HG03354 (cell line): Measurements from ENCODE around the gene PTPN13.
"Not testable (repeated sequence)": the region's sequence is repeated elsewhere in the genome, so short reads cannot be mapped to it uniquely, and the experiment has no call there.

Experiments
- ATAC-seq: cut with Tn5 transposase; IDR thresholded peaks from one replicate; pipeline ENCODE4 v1.9.1; 2021; ENCODE audit warnings: mild to moderate bottlenecking; ENCODE audit not compliant: unreplicated experiment, poor library complexity, severe bottlenecking

PTPN13 gene

DNA sequence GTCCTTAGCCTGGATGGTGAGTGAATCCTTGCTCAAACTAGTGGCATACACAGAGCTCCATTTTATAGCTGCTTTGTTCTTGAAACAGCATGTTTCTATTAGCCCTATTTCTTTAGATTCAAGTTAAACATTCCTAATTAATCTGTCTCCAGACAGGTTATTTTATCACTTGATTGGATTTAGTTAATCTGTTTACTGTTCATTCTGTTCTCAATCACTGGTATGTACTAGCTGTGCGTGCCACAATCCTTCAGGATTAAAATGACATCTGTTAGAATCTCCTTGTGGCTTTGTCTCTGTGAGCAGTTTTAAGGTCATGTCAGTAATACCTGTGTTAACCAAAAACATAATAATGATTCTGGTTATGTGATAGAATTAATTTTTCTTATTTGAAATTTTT is 36.5 kb downstream of the PTPN13 start:
- ATAC-seq, result no peak

GRCh38 chr4:86631166-86631565 is 37.1 kb downstream of the PTPN13 start:
- ATAC-seq, result no peak

- no peak for ATAC-seq
Measured at GRCh38 chr4:86633854-86634253, 39.7 kb downstream of the PTPN13 start.

GRCh38 chr4:86640469-86640868 is 46.4 kb downstream of the PTPN13 start:
- no peak for ATAC-seq

DNA sequence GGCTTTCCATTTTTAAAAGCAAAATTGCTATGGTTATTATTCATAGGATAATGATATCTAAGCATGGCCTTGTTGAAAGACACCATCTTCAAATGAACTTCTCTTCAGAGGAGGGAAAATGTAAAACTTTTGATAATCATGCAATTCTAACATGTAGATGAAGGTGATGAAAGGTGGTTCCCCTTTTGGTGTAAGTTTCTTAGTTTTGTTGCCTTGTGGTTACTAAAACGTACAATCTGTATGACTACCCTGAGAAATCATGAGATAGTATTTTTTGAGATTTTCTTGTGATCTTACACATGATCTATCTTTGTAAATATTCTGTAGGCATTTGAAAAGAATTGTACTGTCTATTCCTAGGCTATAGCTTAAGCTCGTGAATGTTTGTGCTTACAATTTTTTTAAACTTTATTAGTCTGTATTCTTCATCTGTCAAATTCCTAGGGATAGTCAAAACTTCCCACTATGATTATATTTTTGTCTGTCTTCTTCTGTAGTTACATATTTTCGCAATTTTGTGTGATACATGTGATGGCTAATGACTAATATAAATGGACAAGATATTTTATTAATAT is 47.5 kb downstream of the PTPN13 start:
- ATAC-seq, result no peak

DNA sequence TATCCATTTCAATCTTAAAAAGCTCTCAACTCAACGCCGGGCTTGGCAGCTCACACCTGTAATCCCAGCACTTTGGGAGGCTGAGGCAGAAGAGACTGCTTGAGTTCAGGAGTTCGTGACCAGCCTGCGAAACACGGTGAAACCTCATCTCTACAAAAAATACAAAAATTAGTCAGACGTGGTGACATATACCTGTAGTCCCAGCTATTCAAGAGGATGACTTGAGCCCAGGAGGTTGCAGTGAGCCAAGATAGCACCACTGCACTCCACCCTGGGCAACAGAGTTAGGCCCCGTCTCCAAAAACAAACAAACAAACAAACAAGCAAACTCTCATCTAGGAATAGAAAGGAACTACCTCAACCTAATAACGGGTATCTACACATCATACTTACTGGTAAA is 50.8 kb downstream of the PTPN13 start:
- no peak for ATAC-seq

DNA sequence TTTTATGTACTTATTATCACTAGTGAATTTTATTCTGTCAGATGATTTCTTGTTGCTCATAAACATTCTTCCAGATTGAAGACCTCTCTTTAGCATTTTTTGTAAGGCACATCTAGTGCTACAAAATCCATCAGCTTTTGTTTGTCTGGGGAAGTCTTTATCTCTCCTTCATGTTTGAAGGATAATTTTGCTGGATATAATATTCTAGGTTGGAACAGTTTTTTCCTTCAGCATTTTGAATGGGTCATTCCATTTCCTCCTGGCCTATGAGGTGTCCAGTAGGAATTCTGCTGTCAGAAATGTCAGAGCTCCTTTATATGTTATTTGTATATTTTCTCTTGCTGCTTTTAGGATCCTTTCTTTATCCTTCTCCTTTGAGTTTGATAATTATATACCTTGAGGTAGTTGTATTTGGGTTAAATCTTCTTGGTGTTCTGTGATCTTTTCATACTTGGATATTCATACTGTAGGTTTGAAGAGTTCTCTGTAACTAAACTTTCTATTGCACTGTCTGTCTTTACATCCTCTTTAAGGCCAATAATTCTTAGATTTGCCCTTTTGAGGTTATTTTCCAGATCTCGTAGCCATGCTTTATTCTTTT is 58.3 kb downstream of the PTPN13 start:
- no peak for ATAC-seq

GRCh38 chr4:86653237-86653865 is 59.2 kb downstream of the PTPN13 start:
- ATAC-seq, result no peak

- ATAC-seq, result not testable (repeated sequence)
Measured at GRCh38 chr4:86656781-86657180, 62.7 kb downstream of the PTPN13 start.

DNA sequence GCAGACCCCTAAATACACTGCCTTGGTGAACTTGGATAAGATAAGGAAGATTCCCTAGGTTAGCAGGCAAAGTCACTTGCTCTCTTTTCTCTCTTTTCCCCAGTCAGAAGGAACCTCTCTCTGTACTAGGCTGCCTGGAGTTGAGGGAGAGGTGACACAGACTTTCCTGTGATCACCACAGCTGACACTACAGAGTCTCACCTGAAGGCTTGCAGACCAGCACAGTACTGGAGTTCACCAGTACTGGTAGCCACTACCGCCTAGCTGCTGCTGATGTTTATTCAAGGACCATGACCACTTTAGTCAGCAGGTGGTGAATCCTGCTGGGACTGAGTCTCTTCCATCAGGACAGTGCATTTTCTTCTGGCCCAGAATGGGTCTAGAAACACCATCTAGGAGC is 63.3 kb downstream of the PTPN13 start:
- ATAC-seq, result no peak

GRCh38 chr4:86657910-86658309 is 63.8 kb downstream of the PTPN13 start:
- ATAC-seq, result no peak

DNA sequence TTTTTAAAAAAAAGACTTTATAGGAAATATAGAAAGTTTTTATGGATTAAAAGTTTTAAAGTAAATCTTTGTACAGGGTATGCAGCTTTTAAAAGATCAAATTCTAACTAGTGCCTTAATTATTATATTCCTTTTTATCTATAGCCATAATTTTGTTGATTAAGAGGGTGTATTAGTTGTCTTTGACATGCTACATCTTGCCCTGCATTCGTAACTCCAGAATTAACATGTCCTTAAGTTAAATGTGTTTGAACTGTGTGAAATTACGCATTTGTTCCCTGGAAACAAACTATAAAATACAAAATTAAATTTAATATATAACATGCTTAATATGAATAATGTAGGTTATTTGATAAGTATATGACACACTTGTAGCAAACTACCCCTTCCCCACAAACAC is 66.3 kb downstream of the PTPN13 start:
- no peak for ATAC-seq

GRCh38 chr4:86661006-86661405 is 66.9 kb downstream of the PTPN13 start:
- no peak for ATAC-seq

DNA sequence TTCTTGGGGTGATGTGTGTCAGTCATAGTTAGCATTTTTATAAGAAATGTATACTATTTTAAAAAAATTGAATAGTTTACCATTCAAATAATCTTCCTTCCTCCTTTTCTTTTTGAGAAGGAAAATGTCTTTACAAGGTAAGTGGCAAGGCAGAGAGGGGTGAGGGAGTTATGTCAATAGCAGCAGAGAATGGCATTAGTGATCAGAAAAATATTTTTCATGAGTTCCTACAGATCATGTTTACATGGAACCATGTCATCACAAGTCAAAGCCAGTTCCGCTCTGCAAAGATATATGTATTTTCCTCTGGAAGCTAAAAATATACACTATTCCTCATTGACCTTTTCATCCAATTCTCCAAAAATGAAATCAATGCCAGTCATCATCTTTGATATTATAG is 67.3 kb downstream of the PTPN13 start:
- no peak for ATAC-seq

DNA sequence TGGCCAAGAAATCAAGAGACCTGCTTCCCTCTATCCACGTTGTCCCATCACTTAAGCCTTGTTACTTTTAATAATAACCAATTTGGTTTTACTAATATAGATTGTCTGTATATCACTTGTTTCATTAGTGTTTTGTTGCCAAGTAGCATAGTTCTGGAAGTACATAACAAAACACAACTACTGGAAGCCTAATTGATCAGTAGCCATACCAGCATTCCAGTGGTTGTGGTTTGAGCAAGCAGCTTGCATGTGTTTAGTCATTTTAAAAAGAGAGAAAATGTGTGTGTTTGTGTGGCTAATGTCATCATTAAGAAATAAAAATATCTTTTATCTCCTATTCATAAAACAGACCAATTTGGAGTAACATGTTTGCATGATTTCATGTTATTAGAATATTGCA is 70.8 kb downstream of the PTPN13 start:
- ATAC-seq, result no peak

GRCh38 chr4:86670298-86670697 is 76.2 kb downstream of the PTPN13 start:
- ATAC-seq, result no peak

DNA sequence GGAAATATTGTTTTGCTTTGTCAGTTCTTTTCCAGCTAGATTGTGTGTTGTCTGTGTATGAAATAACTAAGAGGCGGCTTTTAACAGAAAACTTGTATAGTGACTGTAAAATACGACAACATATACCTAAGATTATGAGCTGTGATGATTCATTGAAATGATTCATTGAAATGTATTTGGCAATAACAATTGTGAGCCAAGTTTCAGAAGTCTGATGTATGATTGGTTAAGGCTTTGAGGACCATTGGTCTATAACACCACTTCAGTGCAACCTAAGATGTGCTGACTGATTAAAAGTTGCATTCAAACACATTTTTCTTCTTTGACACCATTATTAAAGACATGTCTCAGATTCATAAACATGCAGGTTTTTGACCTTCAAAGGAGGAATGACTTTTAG is 76.6 kb downstream of the PTPN13 start:
- no peak for ATAC-seq

DNA sequence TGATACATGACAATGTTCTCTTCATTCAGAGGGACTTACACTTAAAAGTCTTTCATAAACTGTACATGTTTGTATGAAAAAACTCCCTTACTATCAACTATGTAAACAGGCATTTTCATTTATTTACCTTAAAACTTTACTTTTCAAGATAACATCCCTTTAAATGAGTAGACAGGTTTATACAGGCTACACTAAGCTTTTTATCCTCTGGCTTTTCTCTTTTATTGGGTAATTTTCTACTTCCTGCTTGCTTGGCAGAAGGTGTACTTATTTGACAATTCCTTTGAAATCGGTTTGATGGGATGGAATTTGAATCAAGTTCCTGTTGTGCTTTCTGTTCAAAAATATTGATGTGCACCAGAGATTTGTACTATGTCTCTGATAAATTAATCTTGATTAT is 81.4 kb downstream of the PTPN13 start:
- no peak for ATAC-seq

GRCh38 chr4:86678796-86679195 is 84.7 kb downstream of the PTPN13 start:
- no peak for ATAC-seq

DNA sequence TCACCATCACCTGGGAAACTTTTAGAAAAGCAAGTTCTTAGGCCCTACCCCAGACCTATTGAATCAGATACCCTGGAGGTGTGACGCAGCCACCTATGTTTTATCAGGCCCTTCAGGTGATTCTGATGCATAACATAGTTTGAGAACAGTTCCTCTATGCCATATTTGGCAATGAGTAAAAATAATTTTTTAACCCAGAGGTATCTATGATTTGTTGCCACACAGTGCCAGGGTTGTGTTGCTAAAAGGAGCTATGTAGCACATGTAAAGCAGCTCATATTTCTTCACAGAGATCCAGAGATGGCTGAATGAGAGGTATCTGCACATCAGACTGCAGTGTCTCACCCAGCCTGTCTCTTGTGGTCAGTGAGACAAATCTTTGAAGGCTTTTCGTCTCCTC is 85.3 kb downstream of the PTPN13 start:
- ATAC-seq, result no peak

GRCh38 chr4:86683167-86683566 is 89.1 kb downstream of the PTPN13 start:
- no peak for ATAC-seq

GRCh38 chr4:86683983-86684382 is 89.9 kb downstream of the PTPN13 start:
- no peak for ATAC-seq
